GM19025 (cell line): Measurements from ENCODE around the gene PIAS1.

Source experiments
- ATAC-seq: cut with Tn5 transposase; IDR thresholded peaks from one replicate; pipeline ENCODE4 v1.9.1; 2021; ENCODE audit warnings: mild to moderate bottlenecking, low read depth, moderate library complexity; ENCODE audit not compliant: unreplicated experiment

Gene PIAS1

DNA sequence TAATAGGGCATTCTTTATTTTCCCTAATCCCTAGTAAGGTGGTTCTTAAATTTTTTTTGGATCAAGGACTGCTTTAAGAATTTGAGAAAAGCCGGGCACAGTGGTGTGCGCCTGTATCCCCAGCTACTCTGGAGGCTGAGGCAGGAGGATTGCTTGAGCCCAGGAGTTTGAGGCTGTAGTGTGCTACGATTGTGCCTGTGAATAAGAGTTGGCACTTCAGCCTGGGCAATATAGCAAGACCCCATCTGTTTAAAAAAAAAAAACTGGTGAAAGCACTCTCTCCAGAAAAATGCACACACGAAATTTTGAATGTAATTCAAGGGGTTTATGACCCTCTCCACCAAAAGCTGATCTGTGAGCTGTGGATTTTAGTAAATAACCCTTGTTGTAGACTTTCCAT lies 119.0 kb downstream of the PIAS1 start:
- no peak for ATAC-seq

DNA sequence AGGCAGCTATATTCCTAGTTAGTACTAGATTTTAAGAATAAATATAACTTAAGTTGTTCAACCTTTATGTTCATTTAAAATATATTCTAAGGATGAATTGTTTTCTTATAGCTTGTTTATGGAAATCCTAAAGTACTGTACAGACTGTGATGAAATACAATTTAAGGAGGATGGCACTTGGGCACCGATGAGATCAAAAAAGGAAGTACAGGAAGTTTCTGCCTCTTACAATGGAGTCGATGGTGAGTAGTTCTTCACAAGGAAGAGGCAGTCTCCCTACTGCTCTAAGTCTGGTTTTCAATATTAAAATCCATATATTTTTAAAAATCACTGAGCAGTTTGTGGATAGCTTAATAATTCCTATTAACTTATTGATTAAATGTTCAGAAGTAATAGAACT lies 121.4 kb downstream of the PIAS1 start:
- ATAC-seq, result no peak

DNA sequence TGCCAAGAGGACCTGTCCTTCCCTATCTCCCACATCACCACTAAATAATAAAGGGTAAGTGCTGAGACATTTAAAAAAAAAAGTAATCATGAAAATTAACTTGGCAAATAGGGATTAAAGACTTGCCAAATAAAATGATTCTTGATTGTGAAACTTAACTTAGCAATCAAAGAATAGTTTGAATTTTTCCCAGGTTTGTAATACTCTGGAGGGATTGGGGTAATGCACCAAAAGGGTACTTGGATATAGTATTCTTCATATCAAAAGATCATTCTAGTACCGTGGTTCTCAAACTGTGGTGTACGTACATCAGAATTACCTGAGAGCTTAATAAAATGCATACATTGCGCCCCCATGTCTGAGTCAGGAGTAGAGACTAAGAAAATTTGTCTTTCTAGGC lies 122.5 kb downstream of the PIAS1 start:
- ATAC-seq, result no peak

DNA sequence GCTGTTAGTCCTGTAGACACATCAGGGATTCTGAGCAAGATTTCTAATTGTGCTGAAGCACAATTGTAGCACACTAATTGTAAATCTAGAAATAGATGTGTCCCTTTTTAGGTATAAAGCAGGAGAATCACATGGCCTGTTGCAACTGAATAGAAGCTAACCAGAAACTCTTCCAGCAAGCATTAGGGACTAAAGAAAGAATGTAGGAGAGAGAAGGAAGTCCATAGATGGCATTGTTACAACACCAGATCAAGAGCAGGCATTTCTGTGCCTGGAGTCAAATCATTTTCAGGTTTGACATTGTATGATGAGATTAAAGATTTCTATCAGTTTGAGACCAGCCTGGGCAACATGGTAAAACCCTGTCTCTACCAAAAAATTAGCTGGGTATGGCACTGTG lies 123.6 kb downstream of the PIAS1 start:
- ATAC-seq, result no peak

- no peak for ATAC-seq
Observed at GRCh38 chr15:68183616-68184315, 129.7 kb downstream of the PIAS1 start.

DNA sequence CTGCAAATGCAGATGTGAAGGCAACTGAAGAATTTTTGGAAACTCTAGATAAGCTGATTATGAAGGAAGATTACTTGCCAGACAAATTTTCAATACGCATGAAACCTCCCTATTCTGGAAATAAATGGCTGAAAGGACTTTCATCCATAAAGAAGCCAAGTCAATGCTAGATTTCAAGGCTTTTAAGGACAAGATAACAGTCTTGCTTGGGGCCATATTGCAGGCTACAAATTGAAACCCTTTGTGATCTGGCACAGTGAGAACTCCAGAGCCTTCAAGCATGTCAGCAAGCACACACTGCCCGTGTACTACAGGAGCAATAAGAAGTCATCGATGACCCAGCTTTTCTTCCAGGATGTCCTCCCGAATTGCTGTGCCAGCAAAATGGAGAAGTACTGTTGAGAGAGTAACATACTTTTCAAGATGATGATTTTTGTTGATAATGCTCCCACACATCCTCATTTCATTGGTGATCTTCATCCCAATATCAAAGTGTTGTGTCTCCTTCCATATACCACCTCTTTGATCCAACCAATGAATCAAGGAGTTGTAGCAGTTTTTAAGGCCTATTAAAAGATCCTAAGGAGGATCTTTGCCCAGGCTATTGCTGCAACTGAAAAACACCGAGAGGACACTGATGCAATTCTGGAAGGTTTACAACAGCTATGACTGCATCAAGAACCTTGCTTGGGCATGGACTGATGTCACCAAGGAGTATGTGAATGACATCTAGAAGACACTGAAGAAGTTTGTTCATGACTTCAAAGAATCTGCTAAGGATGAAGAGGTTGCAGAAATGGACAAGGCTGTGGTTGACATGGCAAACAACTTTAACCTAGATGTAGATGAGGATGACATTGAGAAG lies 130.7 kb downstream of the PIAS1 start:
- ATAC-seq, result no peak

GRCh38 chr15:68186671-68187397 lies 132.7 kb downstream of the PIAS1 start:
- ATAC-seq, result no peak

GRCh38 chr15:68187559-68187958 lies 133.4 kb downstream of the PIAS1 start:
- no peak for ATAC-seq

DNA sequence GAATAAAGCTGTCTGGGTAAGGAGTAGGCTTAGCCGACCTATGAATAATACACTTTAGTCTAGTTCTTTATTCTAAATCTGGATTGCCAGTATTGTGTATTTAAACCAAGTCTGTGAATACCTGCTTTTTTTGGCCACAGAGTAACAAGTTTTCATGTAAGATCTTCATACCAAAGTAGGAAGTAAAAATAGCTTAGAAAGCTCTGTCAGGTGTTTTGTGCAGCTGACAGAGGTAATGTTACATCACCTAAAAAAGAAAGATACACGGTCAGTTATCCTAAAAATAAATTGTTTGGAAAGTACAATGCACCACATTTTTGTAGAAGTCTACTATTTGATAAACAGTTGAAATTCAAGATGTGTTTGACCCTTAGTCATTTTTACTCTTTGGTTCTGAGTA lies 134.5 kb downstream of the PIAS1 start:
- no peak for ATAC-seq

DNA sequence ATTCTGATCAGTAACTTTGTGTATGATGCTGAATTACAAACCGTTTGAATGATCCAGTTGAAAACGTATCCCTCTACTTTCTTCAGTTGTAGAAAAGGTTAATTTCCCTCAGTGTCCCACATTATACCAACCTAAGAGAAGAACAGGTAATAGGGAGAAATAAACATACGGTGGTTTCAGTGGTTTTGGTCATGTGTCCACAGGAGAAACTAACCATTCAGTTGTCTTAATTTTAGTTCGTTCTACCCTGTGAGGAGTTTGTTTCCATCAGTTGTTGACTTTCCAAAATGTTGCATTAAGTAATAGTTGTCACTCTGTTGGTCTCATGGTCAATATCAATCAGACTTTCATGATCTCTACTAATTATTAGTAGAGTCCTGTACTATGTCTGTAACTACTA lies 135.9 kb downstream of the PIAS1 start:
- ATAC-seq, result no peak

GRCh38 chr15:68191555-68191954 lies 137.4 kb downstream of the PIAS1 start:
- no peak for ATAC-seq

DNA sequence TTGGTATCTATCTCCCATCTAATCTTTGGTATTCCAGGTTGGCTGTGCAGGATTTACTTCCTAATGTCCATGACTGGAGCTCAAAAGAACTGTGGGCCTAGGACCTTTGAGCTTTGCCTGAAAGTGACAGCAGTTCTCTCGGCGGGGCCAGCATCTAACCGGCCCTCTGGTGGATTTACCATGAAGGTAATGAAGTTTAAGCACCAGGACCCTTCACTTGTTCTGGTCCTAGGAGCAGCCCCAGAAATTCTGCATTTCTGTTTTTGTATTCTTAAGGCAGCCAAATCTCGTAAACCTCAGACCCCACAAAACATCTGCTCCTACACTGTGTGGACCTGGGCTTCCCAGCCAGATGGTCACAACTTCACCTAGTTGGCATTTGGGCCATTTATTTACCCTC lies 138.0 kb downstream of the PIAS1 start:
- no peak for ATAC-seq

DNA sequence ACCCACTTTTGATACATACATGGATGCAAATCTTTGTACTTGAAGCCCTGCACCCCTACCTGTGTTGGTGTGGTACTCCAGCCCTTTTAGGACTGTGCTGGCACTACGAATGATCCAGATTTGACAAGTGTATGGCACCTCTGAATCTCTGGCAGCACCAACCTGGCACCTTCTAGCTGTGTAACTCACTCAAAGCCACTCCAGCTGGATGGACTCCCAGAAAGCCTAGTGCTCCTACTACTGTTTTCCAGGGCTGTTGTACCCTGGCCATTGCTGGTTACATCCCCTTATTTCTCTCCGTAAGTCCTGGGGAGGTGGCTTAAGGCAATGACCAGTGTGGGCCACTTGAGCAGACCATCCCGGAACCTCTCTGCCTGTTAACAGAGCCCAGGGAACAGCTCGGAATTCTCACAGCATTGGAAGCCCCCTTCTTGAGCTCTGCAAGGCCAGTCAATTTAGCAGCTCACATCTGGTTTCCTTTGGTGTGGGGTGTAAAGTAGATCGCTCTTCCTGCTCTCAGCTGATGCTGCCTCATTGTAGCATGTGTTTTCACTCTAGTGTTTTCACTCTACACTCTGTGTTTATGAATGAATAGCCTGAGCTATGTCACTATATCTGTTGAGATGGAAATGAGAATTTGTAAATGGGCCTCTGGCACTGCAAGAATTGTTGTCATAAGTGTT lies 138.8 kb downstream of the PIAS1 start:
- ATAC-seq, result no peak

DNA sequence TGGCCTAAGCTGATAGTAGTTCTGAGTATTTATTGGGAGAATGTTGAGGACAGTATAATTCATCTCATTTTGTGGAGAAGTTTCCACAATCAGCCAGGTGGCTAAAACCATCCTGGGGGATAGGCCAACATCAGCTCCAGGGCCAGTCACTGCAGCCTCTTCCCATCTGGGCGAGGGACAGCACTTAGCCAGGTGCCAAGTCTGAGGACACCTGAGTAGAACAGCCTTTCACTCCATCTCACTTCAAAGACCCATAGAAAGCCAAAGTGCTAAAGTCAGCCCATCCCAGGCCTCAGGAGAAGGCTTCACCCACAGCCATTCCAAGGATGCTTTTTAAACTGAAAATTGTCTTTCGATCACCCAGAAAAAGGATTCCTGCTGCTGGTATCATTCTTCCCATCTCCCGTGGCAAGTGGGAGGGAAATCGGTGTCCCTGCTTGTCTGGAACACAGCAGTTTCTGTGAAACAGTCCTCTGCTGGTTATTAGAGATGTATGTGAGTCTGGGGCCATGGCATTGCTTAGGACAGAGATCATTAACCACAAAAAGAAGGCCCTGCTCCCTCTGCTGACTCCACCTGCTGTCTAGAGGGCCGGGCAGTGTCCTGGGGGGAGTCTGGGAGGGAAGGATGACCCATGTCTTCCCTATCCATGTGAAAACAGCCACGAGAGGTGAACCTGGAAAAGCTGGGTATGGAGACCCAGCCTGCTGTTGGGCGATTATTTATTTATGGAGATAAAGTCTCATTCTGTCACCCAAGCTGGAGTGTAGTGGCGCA lies 141.4 kb downstream of the PIAS1 start:
- ATAC-seq, result no peak

DNA sequence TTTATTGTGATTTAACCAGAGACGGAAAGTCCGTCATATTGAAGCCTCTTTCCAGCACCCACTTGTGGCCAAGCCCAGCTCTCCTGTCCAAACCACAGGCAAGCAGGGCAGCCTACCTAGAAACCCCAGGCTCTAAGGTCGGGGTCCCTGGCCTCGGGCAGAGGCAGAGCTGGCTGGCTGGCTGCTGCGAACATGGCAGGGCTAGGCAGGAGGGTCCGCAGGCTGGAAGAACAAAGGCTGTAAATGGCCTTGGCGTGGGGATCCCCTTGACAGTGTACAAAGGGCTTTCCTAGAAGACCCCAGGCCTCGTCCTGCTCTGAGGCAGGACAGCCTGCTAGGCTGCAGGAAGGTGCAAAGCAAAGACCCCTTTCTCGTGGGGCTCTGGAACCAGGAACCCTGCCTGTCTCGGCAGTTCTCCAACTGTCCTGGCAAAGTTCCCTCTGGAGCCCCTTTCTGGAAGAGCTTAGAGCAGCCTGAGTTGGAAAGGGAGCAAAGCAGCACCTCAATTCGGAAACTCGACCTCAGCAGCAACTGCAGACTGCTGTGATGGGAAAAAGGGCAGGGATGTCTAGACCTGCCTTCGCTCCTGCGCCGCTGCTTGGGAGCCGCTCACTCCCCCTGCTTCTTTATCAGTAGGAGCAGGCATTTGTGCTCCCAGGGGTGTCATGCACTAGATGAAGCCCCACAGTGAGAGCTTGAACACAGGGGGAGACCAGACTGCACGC lies 142.5 kb downstream of the PIAS1 start:
- ATAC-seq, result no peak

GRCh38 chr15:68197170-68197492 lies 143.0 kb downstream of the PIAS1 start:
- ATAC-seq, result no peak

DNA sequence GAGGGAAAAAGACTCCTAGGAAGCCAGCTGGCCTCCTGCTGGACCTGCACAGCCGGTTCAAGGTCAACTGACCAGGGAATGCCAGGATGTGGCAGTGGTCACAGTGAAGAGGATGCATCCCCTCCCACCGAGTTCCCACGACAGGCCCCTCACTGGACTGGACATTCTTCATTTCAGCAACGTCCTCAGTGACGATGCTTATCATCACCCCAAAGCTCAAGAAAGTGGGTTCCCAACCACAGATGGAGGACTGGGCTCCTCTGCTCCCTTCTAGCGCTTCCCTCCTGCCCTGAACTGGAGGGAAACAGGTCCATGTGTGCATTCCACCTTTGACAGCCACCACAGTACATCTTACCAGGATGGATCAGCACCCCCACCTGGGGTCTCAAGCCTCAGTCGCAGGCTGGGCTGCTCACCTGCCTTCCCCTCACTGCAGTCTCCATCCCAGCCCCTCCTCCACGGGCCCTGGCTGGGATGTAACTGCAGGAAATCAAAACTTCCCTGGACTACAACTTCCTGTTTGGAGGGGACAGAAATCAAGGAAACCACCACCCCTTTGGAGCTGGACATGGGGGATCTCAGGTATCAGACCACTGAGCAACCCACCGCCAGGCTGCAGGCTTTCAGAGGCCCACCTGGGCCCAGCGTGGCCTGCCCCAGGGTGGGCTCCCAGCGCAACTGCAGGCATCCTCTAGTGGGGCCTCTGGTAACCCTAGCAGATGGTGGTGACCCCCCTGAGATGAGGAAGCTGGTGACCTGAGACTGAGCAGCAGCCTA lies 143.7 kb downstream of the PIAS1 start:
- ATAC-seq, result no peak

DNA sequence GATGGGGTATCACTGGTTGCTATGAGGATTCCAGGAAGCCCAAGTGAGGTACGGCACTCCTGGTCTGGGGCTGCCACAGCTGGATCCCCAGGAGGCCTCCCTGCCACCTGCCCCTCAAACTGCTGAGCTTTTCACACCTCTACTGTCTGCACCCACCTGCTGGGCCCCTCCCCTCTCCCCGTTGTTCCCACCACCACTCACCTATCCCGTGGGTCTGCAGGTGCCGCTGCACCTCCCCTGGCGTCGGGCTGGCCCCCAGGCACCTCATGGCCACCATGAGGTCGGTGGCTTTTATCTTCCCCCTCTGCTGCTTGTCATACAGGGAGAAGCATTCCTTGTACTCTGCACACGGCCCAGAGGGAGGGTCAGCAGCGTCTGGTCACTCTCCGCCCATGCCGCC lies 145.2 kb downstream of the PIAS1 start:
- ATAC-seq, result no peak
